ENCODE results near the gene NIPSNAP3A.

GRCh38 chr9:104767507-104767906 is 20.0 kb downstream of the NIPSNAP3A start:
- no peak for TF ChIP-seq EZH2 (IDR thresholded peaks at IDR 0.05; ENCODE audit: borderline replicate concordance, low read length)
- TF ChIP-seq CTCF (IDR thresholded peaks at IDR 0.05; ENCODE audit: low read length): no peak

Measured in OCI-LY1 (cell line).